ENCODE results near the gene SAA4. TPM values are rescaled to one million over a fixed set of nuclear protein-coding genes. Genes with fewer than 3 reads are reported as not detected.

Gene SAA4
- total and polyA plus RNA-seq, 2 experiments from 2014 or later, result not detected

GRCh38 chr11:18222814-18223421 lies 13.7 kb downstream of the SAA4 start:
- Histone ChIP-seq H3F3A (ENCODE audit: insufficient read depth) (no peaks in the 10 kb centered on the region), H3K79me2 (ENCODE audit: insufficient read depth) (no peaks in the 10 kb centered on the region), H4K20me1 (ENCODE audit: insufficient read depth) (no peaks in the 10 kb centered on the region), H3K27me3 (replicated peaks; ENCODE audit: insufficient read depth) (peaks cover 10% of the 10 kb centered on the region), H3K4me3 (no peak overlapping the region), H3K9me3 (ENCODE audit: low read depth) (no peaks in the 10 kb centered on the region), H3K9me2 (ENCODE audit: insufficient read depth) (no peaks in the 10 kb centered on the region), H3K27ac (no peak overlapping the region), H2AFZ (no peak overlapping the region), H3K36me3 (ENCODE audit: low read depth) (no peaks in the 10 kb centered on the region), H3K4me1 (ENCODE audit: insufficient read depth) (no peaks in the 10 kb centered on the region), H3K9ac (no peak overlapping the region), H3K4me2 (ENCODE audit: unreplicated experiment) (no peak overlapping the region)
- TF ChIP-seq EZH2phosphoT487 (IDR thresholded peaks at IDR 0.05; ENCODE audit: insufficient read depth, low read depth) (no peak), EZH2 (IDR thresholded peaks at IDR 0.05; ENCODE audit: insufficient read depth, poor library complexity, severe bottlenecking) (no peak)
- in situ Hi-C loops (cut with MboI), result no loop called here
- 51 to 53% methylated on average over 3 of the region's 3 CpGs for WGBS, 2 experiments (ENCODE audit: low coverage in 1 of 2, low lambda C conversion rate in 2 of 2, missing lambda C conversion rate in 2 of 2)
- DNase-seq, result no peak

DNA sequence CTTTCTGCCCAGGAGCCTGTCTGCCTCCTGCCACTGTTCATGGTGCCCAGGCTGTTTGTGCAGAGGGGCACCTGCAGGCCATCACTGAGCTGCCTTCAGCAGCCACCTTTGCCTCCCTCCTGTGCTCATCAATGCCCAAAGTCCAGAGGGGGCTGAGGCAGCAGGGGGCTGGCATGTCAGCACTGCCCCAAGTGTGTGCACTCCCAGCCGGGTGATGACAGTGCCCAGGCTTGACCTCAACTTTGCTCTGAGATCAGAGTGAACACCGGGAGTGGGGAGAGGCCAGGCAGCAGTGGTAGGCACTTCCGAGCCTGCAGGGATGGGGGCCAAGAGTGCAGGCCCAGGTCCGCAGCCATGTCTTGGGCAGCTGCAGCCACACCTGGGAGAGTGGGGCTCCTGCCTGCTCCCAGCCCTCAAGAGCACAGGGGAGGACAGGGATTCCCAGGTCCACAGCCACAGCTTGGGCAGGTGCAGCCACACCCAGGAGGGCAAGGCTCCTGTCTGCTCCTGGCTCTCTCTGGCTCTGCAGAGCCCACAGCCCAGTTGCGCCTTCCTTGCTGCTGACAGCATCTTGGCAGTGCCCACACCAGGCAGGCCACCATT lies 15.2 kb downstream of the SAA4 start:
- in situ Hi-C loops (cut with MboI), result no loop called here
- H3K4me2 ChIP-seq (ENCODE audit: unreplicated experiment), result no peak overlapping the region
- no peaks in the 10 kb centered on the region for H3K4me1 ChIP-seq (ENCODE audit: insufficient read depth)
- no peaks in the 10 kb centered on the region for H3F3A ChIP-seq (ENCODE audit: insufficient read depth)
- H3K27me3 ChIP-seq (replicated peaks; ENCODE audit: insufficient read depth), result peaks cover 11% of the 10 kb centered on the region
- H3K27ac ChIP-seq, result no peak overlapping the region
- H3K9me2 ChIP-seq (ENCODE audit: insufficient read depth), result no peaks in the 10 kb centered on the region
- no peak overlapping the region for H3K9ac ChIP-seq
- no peak for TF ChIP-seq EZH2phosphoT487 (IDR thresholded peaks at IDR 0.05; ENCODE audit: insufficient read depth, low read depth)
- TF ChIP-seq EZH2 (IDR thresholded peaks at IDR 0.05; ENCODE audit: insufficient read depth, poor library complexity, severe bottlenecking), result no peak
- DNase-seq, result no peak
- no peaks in the 10 kb centered on the region for H3K36me3 ChIP-seq (ENCODE audit: low read depth)
- H4K20me1 ChIP-seq (ENCODE audit: insufficient read depth), result no peaks in the 10 kb centered on the region
- no peaks in the 10 kb centered on the region for H3K9me3 ChIP-seq (ENCODE audit: low read depth)
- no peak overlapping the region for H2AFZ ChIP-seq
- no peaks in the 10 kb centered on the region for H3K79me2 ChIP-seq (ENCODE audit: insufficient read depth)
- 38 to 46% methylated on average over 5 of the region's 5 CpGs for WGBS, 2 experiments (ENCODE audit: low coverage in 1 of 2, low lambda C conversion rate in 2 of 2, missing lambda C conversion rate in 2 of 2)
- H3K4me3 ChIP-seq, result no peak overlapping the region

DNA sequence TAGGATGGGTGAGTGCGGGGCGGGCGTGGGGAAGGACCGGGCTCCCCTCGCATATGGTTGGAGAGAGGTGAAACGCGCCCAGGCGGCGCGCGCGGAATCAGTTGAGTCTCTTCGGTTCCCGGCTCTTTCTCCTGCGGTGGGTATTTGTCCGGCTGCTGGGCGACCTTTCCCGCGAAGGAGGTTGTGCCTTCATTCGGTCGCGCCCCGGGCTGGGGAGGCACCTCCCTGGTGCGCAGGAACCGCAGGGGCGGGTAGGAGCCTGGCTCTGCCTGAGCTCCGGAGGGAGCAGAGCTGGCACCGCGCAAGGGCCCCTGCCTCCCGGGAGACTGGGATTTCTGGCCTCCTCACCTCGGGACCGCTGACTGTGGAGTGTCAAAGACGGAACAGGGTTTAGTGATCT lies 27.5 kb downstream of the SAA4 start:
- Histone ChIP-seq H3K27ac (no peak overlapping the region), H3K27me3 (replicated peaks; ENCODE audit: insufficient read depth) (peaks cover 23% of the 10 kb centered on the region), H3K4me2 (ENCODE audit: unreplicated experiment) (no peak overlapping the region), H4K20me1 (ENCODE audit: insufficient read depth) (no peaks in the 10 kb centered on the region), H3K4me3 (no peak overlapping the region), H3K36me3 (ENCODE audit: low read depth) (no peaks in the 10 kb centered on the region), H3F3A (ENCODE audit: insufficient read depth) (no peaks in the 10 kb centered on the region), H3K9me2 (ENCODE audit: insufficient read depth) (no peaks in the 10 kb centered on the region), H3K4me1 (ENCODE audit: insufficient read depth) (no peaks in the 10 kb centered on the region), H2AFZ (no peak overlapping the region), H3K9me3 (ENCODE audit: low read depth) (no peaks in the 10 kb centered on the region), H3K79me2 (ENCODE audit: insufficient read depth) (no peaks in the 10 kb centered on the region), H3K9ac (no peak overlapping the region)
- no peak for TF ChIP-seq EZH2phosphoT487 (IDR thresholded peaks at IDR 0.05; ENCODE audit: insufficient read depth, low read depth)
- TF ChIP-seq EZH2 (IDR thresholded peaks at IDR 0.05; ENCODE audit: insufficient read depth, poor library complexity, severe bottlenecking), result no peak
- in situ Hi-C loops (cut with MboI), result no loop called here
- 6 to 12% methylated on average over 28 of the region's 33 CpGs for WGBS, 2 experiments (ENCODE audit: low coverage in 1 of 2, low lambda C conversion rate in 2 of 2, missing lambda C conversion rate in 2 of 2)
- no peak for DNase-seq

- no peaks in the 10 kb centered on the region for H4K20me1 ChIP-seq (ENCODE audit: insufficient read depth)
- H2AFZ ChIP-seq, result no peak overlapping the region
- H3K9me3 ChIP-seq (ENCODE audit: low read depth), result no peaks in the 10 kb centered on the region
- no peaks in the 10 kb centered on the region for H3K36me3 ChIP-seq (ENCODE audit: low read depth)
- H3K4me1 ChIP-seq (ENCODE audit: insufficient read depth), result no peaks in the 10 kb centered on the region
- no peak for DNase-seq
- no peak overlapping the region for H3K4me3 ChIP-seq
- H3K79me2 ChIP-seq (ENCODE audit: insufficient read depth), result no peaks in the 10 kb centered on the region
- peaks cover 25% of the 10 kb centered on the region for H3K27me3 ChIP-seq (replicated peaks; ENCODE audit: insufficient read depth)
- no peaks in the 10 kb centered on the region for H3F3A ChIP-seq (ENCODE audit: insufficient read depth)
- no peak overlapping the region for H3K9ac ChIP-seq
- H3K9me2 ChIP-seq (ENCODE audit: insufficient read depth), result no peaks in the 10 kb centered on the region
- TF ChIP-seq EZH2 (IDR thresholded peaks at IDR 0.05; ENCODE audit: insufficient read depth, poor library complexity, severe bottlenecking) (no peak), EZH2phosphoT487 (IDR thresholded peaks at IDR 0.05; ENCODE audit: insufficient read depth, low read depth) (no peak)
- H3K4me2 ChIP-seq (ENCODE audit: unreplicated experiment), result no peak overlapping the region
- in situ Hi-C loops (cut with MboI), result no loop called here
- H3K27ac ChIP-seq, result no peak overlapping the region
These were observed 31.8 kb downstream of the SAA4 start for GRCh38 chr11:18204771-18205170.
